ENCODE results near the gene SMC5. TPM values are rescaled to one million over a fixed set of nuclear protein-coding genes. Genes with fewer than 3 reads are reported as not detected.
"Not testable (repeated sequence)": the region's sequence is repeated elsewhere in the genome, so short reads cannot be mapped to it uniquely, and the experiment has no call there.

SMC5 gene
- total and polyA plus RNA-seq, 7 donors = 11.4 to 31.6 (median 20.1) TPM

DNA sequence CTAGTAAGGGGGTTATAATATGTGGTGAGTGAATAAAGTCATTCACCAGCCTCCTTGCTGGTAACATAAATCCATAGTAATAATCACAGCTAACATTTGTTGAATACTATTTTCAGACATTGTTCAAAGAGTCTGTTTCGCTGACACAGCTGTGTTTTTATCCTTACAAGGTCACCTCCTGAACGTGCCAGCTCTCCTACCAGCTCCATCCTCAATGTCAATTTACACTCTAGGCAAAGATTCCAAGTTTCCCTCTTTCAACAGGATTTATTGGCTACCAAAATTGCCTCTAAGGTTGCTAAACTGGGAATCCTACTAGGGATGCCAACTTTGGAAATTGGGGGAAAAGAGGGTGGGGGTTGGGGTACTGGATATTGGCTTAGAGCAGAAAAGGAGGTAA, 30.7 kb upstream of the SMC5 start:
- intact Hi-C loops (cut with DNase I) = loop anchor here (5.0 kb wide), 2 partner anchors 106 to 256 kb away; no protein-coding TSS in a partner anchor
- peak overlapping the region; percentile 6 to 36 (median 22) for H3K27ac ChIP-seq

DNA sequence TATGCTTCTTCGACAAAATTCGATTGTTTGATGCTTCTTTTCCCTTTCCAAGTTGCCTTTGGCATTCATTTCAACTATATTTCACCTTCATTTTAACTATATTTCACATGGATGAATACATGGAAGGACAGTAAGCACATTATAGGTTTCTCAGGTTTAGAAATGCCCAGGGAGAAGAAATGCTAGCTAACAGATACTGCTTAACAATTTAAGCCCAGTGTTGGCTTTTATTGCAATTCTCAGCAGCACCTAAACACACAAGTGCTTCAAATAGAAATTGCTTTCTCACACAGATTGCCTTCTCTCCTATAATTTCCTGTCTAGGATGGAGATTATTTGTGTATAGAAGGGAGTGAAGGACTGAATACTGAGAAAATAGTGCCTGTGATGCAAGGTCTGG, 30.2 kb upstream of the SMC5 start:
- DNase-seq = no peak
- H3K4me3 ChIP-seq = no peak overlapping the region
- intact Hi-C loops (cut with DNase I) = loop anchor here (5.0 kb wide), 2 partner anchors 106 to 256 kb away; no protein-coding TSS in a partner anchor
- no peaks in the 10 kb centered on the region for H3K9me3 ChIP-seq
- WGBS, 2 donors = 89 to 93% methylated on average over 2 of the region's 2 CpGs
- H3K27ac ChIP-seq = peak overlapping the region; percentile 6 to 36 (median 22)
- peaks cover 0 to 37% (median 5%) of the 10 kb centered on the region in 4 donors for H3K36me3 ChIP-seq
- peaks cover 0 to 28% (median 20%) of the 10 kb centered on the region in 4 donors for H3K4me1 ChIP-seq
- no peaks in the 10 kb centered on the region for H3K27me3 ChIP-seq
- TF ChIP-seq POLR2A (IDR thresholded peaks at IDR 0.05) = no peak
- TF ChIP-seq EP300 (IDR thresholded peaks at IDR 0.05) = no peak
- TF ChIP-seq, protein P1, sequence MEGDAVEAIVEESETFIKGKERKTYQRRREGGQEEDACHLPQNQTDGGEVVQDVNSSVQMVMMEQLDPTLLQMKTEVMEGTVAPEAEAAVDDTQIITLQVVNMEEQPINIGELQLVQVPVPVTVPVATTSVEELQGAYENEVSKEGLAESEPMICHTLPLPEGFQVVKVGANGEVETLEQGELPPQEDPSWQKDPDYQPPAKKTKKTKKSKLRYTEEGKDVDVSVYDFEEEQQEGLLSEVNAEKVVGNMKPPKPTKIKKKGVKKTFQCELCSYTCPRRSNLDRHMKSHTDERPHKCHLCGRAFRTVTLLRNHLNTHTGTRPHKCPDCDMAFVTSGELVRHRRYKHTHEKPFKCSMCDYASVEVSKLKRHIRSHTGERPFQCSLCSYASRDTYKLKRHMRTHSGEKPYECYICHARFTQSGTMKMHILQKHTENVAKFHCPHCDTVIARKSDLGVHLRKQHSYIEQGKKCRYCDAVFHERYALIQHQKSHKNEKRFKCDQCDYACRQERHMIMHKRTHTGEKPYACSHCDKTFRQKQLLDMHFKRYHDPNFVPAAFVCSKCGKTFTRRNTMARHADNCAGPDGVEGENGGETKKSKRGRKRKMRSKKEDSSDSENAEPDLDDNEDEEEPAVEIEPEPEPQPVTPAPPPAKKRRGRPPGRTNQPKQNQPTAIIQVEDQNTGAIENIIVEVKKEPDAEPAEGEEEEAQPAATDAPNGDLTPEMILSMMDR (IDR thresholded peaks at IDR 0.05) = no peak
- TF ChIP-seq POLR2AphosphoS5 (IDR thresholded peaks at IDR 0.05) = no peak

More for the DNA sequence above, 30.7 kb upstream of the SMC5 start:
- Histone ChIP-seq H3K9me3 (no peaks in the 10 kb centered on the region), H3K4me1 (peaks cover 0 to 28% (median 20%) of the 10 kb centered on the region in 4 donors), H3K4me3 (no peak overlapping the region), H3K27me3 (no peaks in the 10 kb centered on the region), H3K36me3 (peaks cover 0 to 39% (median 5%) of the 10 kb centered on the region in 4 donors)
- DNase-seq = no peak
- 63 to 83% methylated on average over 2 of the region's 2 CpGs for WGBS, 2 donors
- TF ChIP-seq EP300 (IDR thresholded peaks at IDR 0.05) (no peak), POLR2AphosphoS5 (IDR thresholded peaks at IDR 0.05) (peak in 2 of 4 donors; percentile 21 to 22)

DNA sequence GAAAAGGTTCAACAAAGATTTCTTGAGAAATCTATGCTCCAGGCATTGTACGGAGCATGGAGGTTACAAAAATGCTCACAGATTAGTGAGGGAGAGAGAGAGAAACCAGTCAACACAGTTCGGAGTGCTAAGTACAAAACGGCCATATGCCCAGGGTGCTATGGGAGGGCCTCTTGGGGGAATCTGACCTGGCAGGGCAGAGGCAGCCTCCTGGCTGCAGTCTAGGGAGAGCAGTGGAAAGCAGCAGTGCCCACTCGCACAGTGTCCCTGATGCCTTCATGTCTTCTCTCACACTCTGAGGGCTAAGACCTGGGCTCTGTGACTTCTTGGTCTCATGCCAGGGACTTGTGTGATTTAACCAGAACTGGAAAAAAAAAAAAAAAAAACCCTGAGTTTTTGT, 29.8 kb upstream of the SMC5 start:
- Histone ChIP-seq H3K36me3 (peaks cover 0 to 33% (median 5%) of the 10 kb centered on the region in 4 donors), H3K4me1 (peaks cover 0 to 28% (median 20%) of the 10 kb centered on the region in 4 donors), H3K4me3 (no peak overlapping the region), H3K27me3 (no peaks in the 10 kb centered on the region), H3K27ac (peak overlapping the region; percentile 6 to 36 (median 22)), H3K9me3 (no peaks in the 10 kb centered on the region)
- 88 to 91% methylated on average over 4 of the region's 4 CpGs for WGBS, 2 donors
- TF ChIP-seq EP300 (IDR thresholded peaks at IDR 0.05) (no peak), POLR2A (IDR thresholded peaks at IDR 0.05) (no peak), POLR2AphosphoS5 (IDR thresholded peaks at IDR 0.05) (peak in 1 of 4 donors; percentile 29)
- TF ChIP-seq, protein P1 (IDR thresholded peaks at IDR 0.05) = no peak
- intact Hi-C loops (cut with DNase I) = loop anchor here (5.0 kb wide), 2 partner anchors 107 to 257 kb away; no protein-coding TSS in a partner anchor
- no peak for DNase-seq

DNA sequence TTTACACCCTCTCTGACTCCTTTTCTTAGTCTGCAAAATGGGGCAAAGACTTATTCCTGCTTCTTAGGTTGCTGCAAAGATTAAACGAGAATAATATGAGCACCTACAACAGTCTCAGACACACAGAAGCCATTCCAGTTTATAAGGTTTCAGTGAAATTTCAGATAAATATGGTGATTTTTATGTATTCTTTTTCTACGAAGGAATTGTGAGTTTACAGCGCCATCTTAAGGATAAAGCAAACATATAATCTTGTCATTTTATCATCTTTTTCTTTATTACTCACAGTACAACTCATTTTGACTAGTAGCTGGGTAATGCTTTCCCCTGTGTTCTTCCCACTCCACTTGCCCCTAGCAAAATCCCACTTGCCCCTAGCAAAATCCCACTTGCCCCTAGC, 29.2 kb upstream of the SMC5 start:
- DNase-seq = no peak
- Histone ChIP-seq H3K36me3 (peaks cover 0 to 27% (median 4%) of the 10 kb centered on the region in 4 donors), H3K4me3 (no peak overlapping the region), H3K27ac (peak overlapping the region in 3 of 4 donors; percentile 6 to 36 (median 32)), H3K9me3 (no peaks in the 10 kb centered on the region), H3K27me3 (no peaks in the 10 kb centered on the region), H3K4me1 (peaks cover 0 to 28% (median 20%) of the 10 kb centered on the region in 4 donors)
- TF ChIP-seq POLR2AphosphoS5 (IDR thresholded peaks at IDR 0.05) = no peak
- TF ChIP-seq POLR2A (IDR thresholded peaks at IDR 0.05) = no peak
- no peak for TF ChIP-seq EP300 (IDR thresholded peaks at IDR 0.05)
- TF ChIP-seq, protein P1 (IDR thresholded peaks at IDR 0.05) = no peak
- intact Hi-C loops (cut with DNase I) = loop anchor here (5.0 kb wide), 2 partner anchors 107 to 257 kb away; no protein-coding TSS in a partner anchor
- 67 to 74% methylated on average over 3 of the region's 3 CpGs for WGBS, 2 donors

DNA sequence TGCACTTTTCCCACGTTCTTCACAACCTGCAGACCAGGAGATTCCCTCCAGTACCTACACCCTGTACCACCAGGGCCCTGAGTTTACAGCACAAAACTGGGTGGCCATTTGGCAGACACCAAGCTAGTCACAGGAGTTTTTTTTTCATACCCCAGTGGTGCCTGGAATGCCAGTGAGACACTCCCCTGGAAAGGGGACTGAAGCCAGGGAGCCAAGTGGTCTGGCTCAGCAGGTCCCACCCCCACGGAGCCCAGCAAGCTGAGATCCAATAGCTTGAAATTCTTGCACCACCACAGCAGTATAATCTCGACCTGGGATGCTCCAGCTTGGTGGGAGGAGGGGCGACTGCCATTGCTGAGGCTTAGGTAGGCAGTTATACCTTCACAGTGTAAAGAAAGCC, 26.3 kb upstream of the SMC5 start:
- no peak for DNase-seq
- 50 to 53% methylated on average over 4 of the region's 4 CpGs for WGBS, 2 donors
- intact Hi-C loops (cut with DNase I) = no loop called here
- no peaks in the 10 kb centered on the region for H3K9me3 ChIP-seq
- no peak overlapping the region for H3K27ac ChIP-seq
- TF ChIP-seq POLR2AphosphoS5 (IDR thresholded peaks at IDR 0.05) (no peak), EP300 (IDR thresholded peaks at IDR 0.05) (no peak), POLR2A (IDR thresholded peaks at IDR 0.05) (no peak)
- TF ChIP-seq, protein P1 (IDR thresholded peaks at IDR 0.05) = no peak
- H3K36me3 ChIP-seq = peaks cover 0 to 3% (median 0%) of the 10 kb centered on the region in 4 donors
- H3K27me3 ChIP-seq = no peaks in the 10 kb centered on the region
- H3K4me1 ChIP-seq = peaks cover 0 to 23% (median 18%) of the 10 kb centered on the region in 4 donors
- H3K4me3 ChIP-seq = no peak overlapping the region

DNA sequence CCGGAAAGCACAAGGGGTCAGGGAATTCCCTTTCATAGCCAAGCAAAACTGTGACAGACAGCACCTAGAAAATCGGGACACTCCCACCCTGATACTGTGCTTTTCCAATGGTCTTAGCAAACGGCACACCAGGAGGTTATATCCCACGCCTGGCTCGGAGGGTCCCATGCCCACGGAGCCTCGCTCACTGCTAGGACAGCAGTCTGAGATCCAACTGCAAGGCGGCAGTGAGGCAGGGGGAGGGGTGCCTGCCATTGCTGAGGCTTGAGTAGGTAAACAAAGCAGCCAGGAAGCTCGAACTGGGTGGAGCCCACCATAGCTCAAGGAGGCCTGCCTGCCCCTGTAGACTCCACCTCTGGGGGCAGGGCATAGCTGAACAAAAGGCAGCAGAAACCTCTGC, 24.6 kb upstream of the SMC5 start:
- H3K4me3 ChIP-seq; H3K27me3 ChIP-seq; H3K4me1 ChIP-seq; DNase-seq; H3K27ac ChIP-seq; intact Hi-C loops (cut with DNase I); H3K36me3 ChIP-seq; H3K9me3 ChIP-seq: not testable (repeated sequence)
- 88 to 91% methylated on average over 9 of the region's 9 CpGs for WGBS, 2 donors

DNA sequence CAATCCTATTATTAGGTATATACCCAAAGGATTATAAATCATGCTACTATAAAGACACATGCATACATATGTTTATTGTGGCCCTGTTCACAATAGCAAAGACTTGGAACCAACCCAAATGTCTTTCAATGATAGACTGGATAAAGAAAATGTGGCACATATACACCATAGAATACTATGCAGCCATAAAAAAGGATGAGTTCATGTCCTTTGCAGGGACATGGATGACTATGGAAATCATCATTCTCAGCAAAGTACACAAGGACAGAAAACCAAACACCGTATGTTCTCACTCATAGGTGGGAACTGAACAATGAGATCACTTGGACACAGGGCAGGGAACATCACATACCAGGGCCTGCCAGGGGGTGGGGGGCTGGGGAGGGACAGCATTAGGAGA, 12.8 kb upstream of the SMC5 start:
- H3K9me3 ChIP-seq; H3K27ac ChIP-seq; H3K4me1 ChIP-seq; H3K36me3 ChIP-seq; DNase-seq; H3K4me3 ChIP-seq; H3K27me3 ChIP-seq; intact Hi-C loops (cut with DNase I): not testable (repeated sequence)
- WGBS, 2 donors = 96 to 98% methylated on average over 1 of the region's 1 CpG

Measured in sigmoid colon (tissue), 7 donors.